ENCODE measurements around the gene SCO2. TPM values are rescaled to one million over a fixed set of nuclear protein-coding genes. Genes with fewer than 3 reads are reported as not detected.

The SCO2 gene
- total RNA-seq, 1 donor from 2014 or later, result 5.3 TPM

DNA sequence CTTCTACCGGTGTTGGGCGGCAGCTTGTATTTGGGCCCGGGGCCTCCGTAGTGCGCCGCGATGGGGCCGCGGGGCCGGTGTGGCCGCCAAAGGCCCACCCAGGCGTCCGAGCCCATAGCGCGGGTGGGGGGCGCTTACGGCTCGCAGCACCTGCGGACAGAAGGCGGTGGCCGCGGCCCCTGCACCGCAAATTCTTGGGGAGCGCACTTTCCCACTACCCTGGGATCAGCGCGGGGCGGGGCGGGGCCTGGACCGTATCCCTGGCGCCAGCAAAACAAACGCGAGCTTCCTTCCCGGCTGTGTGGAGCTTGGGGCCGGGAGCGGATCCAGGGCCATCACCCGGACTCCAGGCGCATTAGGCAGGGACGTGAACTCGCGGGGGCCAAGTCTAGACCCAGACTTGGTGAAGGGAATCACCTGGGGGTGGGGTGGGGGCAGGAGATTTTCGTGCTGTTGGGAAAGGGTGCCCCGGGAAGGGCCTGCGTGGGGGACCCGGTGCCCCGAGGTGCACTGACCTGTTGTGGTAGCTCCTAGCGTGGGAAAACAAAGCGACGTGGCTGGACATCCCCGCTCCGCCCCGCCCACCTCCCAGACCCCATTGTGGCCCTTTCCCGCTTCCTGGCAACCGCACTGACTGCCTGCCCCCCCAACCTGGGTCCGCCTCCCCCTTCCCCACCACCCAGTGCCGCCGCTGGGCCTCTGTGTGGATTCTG lies 6.7 kb upstream of the SCO2 start:
- no peak for DNase-seq
- H3K4me1 Mint-ChIP-seq, result peaks cover 49% of the 10 kb centered on the region
- H3K27me3 Mint-ChIP-seq, result no peaks in the 10 kb centered on the region
- peak overlapping the region; percentile 100 for H3K27ac Mint-ChIP-seq
- H3K4me3 Mint-ChIP-seq, result peak overlapping the region; percentile 96
- intact Hi-C loops (cut with micrococcal nuclease), result loop anchor here (1.0 to 2.0 kb wide), 6 partner anchors 7 to 89 kb away; partner anchors contain the start of genes CHKB, KLHDC7B, NCAPH2 and SYCE3
- no peaks in the 10 kb centered on the region for H3K9me3 Mint-ChIP-seq
- H3K36me3 Mint-ChIP-seq (ENCODE audit: low read depth), result peaks cover 19% of the 10 kb centered on the region

DNA sequence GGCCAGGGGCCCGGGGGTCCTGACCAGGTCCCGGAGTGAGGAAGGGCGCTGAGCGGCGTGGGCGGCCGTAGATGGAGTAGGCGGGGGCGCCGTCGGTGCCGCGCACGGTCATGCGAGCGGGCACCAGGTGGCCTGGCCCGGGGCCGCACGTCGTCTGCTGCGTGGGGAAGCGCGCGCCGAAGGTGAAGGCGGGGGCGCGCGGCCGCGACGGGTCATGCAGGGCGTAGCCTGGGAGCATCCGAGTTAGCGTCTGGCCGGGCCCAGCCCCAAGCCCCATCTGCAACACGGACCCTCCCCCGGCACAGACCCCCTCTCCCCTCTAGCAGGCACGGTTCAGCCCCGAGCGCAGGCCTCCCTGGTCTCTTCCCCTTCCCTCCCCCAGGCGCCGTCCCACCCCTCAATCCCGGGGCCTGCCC lies 6.2 kb upstream of the SCO2 start:
- no peaks in the 10 kb centered on the region for H3K9me3 Mint-ChIP-seq
- H3K4me1 Mint-ChIP-seq, result peaks cover 50% of the 10 kb centered on the region
- H3K36me3 Mint-ChIP-seq (ENCODE audit: low read depth), result peaks cover 19% of the 10 kb centered on the region
- H3K27ac Mint-ChIP-seq, result peak overlapping the region; percentile 100
- H3K4me3 Mint-ChIP-seq, result peak overlapping the region; percentile 96
- intact Hi-C loops (cut with micrococcal nuclease), result loop anchor here (1.0 to 2.0 kb wide), 6 partner anchors 8 to 90 kb away; partner anchors contain the start of genes CHKB, KLHDC7B, NCAPH2 and SYCE3
- peak; percentile 94 for DNase-seq
- H3K27me3 Mint-ChIP-seq, result no peaks in the 10 kb centered on the region

DNA sequence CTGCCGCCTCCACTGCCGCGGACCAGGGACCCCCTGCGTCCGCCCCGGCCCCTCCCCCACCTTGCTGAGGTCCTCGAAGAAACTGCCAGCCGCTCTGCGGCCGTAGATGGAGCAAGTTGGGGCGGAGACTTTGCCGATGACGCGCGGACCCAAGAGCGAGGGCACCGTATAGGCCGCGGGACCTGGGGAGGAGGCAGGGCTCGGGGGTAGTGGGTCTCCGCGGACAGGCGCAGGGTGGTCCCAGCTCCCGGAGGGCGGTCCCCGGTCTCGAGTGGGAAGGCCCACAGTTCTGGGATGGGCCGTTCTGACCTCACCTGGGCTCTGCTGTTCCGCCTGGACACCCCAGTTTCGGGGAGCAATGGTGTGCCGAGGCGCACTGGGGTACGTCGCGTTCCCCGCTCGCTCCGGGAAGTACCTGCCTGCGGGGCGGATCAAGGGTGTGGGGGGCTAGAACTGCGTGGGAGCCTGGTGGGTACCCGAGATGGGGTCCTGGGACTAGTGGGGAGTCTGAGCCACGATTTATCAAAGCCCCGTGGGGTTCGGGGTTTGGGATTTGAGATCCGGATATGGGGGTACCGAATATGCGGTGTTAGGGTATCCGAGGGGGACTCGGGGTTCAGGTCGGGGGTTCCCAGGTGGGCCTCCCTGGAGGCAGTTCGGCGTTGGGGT lies 5.6 kb upstream of the SCO2 start:
- Mint-ChIP-seq H3K4me1 (peaks cover 47% of the 10 kb centered on the region), H3K27me3 (no peaks in the 10 kb centered on the region), H3K27ac (peak overlapping the region; percentile 100), H3K9me3 (no peaks in the 10 kb centered on the region), H3K36me3 (ENCODE audit: low read depth) (peaks cover 19% of the 10 kb centered on the region), H3K4me3 (peak overlapping the region; percentile 96)
- intact Hi-C loops (cut with micrococcal nuclease), result loop anchor here (1.0 to 2.0 kb wide), 6 partner anchors 8 to 90 kb away; partner anchors contain the start of genes CHKB, KLHDC7B, NCAPH2 and SYCE3
- peak; percentile 96 for DNase-seq

DNA sequence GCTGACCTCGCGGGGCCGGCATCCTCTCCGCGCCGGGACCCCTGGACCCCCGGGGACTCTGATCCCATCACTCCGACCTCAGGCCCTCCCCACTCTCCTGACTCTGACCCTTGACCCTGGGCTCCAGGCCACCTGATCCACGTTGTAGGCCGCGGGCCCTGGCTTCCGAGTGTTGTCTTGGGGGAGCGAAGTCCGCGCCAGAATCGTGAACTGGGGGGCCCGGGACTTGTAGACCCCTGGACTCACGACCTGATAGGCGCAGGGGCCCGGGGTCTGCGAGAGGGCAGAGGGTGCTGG lies 5.1 kb upstream of the SCO2 start:
- H3K4me1 Mint-ChIP-seq, result peaks cover 47% of the 10 kb centered on the region

DNA sequence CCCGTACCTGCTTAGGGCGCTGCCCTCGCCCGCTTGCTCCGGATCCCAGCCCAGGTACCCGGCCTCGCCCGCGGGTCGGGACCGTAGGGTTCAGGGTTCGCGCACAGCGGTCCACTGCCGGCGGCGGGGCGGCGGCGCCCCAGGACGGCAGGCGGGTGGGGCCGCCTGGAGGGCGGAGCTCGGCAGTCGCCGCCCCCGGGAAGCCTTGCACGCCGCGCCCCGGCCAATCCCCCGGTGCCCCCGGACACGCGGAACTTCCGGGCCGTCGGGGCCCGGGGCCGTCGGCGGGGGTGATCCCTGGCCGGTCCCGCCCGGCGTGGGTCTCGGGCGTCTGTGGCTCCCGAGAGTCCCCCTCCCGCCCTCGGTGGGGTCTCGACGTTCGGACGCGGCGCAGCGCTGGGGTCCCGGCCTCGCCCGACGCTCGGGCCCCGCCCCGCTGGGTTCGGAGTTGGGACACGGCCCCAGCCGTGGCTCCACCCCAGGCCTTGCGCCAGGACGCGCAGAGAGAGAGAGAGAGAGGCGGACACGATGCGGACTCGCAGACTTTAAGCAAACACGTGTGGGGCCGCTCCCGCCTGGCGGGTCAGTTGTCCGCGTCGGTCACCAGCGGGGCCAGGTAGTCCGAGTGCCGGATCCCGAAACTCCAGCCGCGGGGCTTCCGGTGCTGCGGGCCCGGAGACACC lies 4.6 kb upstream of the SCO2 start, which contains the start of gene TYMP:
TSS of gene TYMP (minus strand) at position 116 of the 683 bp plus-strand sequence. CDS start 303 bp downstream, outside the sequence.
- Mint-ChIP-seq H3K36me3 (ENCODE audit: low read depth) (peaks cover 19% of the 10 kb centered on the region), H3K9me3 (no peaks in the 10 kb centered on the region), H3K27me3 (no peaks in the 10 kb centered on the region), H3K4me1 (peaks cover 45% of the 10 kb centered on the region), H3K27ac (peak within 1 kb of the TSS; percentile 100), H3K4me3 (peak within 1 kb of the TSS; percentile 96)
- intact Hi-C loops (cut with micrococcal nuclease), result loop anchor here (2.0 to 5.0 kb wide), 5 partner anchors 15 to 568 kb away; partner anchors contain the start of genes CHKB, KLHDC7B, PIM3 and SYCE3
- peak; percentile 96 for DNase-seq

More for the DNA sequence above, 5.1 kb upstream of the SCO2 start:
- Mint-ChIP-seq H3K27ac (peak overlapping the region; percentile 100), H3K9me3 (no peaks in the 10 kb centered on the region), H3K36me3 (ENCODE audit: low read depth) (peaks cover 19% of the 10 kb centered on the region), H3K27me3 (no peaks in the 10 kb centered on the region), H3K4me3 (peak overlapping the region; percentile 96)
- intact Hi-C loops (cut with micrococcal nuclease), result loop anchor here (2.0 kb wide), 3 partner anchors 14 to 52 kb away; partner anchors contain the start of genes CHKB, KLHDC7B and SYCE3
- no peak for DNase-seq

DNA sequence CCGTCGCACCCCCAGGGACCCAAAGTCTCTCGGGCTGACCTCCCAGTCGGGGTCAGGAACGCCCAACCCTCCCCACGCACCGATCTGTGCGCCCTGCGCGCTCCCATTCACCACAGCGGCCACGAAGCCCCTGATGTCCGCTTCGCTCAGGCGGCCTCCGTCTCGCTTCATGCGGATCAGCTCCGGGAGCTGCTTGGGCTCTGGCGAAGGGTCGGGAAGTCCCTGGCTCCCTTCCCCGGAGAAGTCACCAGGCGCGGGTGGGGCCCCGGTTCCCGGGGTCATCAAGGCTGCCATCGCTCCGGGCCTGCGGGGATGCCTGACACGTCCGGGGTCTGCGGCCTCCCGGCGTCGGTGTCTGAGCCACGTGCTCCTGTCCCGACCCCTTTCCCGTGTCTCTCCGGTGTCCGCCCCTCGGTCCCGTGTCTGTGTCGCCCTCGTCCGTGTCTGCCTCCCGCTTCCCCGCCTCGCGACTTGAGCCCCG lies 4.1 kb upstream of the SCO2 start:
- H3K4me3 Mint-ChIP-seq, result peak overlapping the region; percentile 90
- intact Hi-C loops (cut with micrococcal nuclease), result loop anchor here (5.0 kb wide), 2 partner anchors 57 to 567 kb away; partner anchors contain the start of gene PIM3
- DNase-seq, result no peak
- H3K9me3 Mint-ChIP-seq, result no peaks in the 10 kb centered on the region
- no peaks in the 10 kb centered on the region for H3K27me3 Mint-ChIP-seq
- peaks cover 47% of the 10 kb centered on the region for H3K4me1 Mint-ChIP-seq
- peaks cover 25% of the 10 kb centered on the region for H3K36me3 Mint-ChIP-seq (ENCODE audit: low read depth)
- peak overlapping the region; percentile 60 for H3K27ac Mint-ChIP-seq

DNA sequence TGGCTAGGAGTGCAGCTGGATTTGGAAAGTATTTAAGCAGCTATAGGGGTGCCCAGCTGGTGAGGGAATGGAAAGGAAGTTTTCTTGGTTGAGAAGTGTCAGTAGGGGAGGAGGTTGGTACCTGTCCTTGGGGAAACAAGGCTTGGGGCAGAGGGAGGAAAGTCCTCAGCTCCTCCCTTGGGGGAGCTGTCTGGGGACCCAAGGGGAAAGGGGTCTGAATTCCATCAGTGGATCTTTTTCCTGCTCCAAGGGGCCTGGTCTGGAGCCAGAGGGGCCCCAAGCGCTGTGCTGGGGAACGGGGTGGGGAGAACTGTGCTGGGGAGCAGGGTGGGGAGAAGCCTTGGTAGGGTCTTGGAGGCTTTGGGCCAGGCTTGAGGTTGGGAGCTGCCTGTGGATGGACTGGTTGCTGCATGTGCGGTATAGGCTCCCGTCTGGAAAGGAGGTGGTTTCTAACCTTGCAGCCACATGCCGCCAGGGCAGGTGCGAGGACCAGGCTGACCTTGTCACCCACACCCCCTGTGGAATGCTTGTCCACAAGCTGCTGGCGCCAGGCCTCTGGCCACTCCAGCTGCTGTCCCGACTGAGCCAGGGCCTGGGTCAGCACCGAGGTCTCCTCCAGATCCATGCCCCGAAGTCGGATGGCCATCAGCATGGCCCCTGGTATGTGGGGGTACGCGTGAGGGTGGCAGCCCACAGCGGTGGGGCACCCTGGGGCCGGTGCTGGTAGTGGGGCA lies 3.5 kb upstream of the SCO2 start:
- H3K9me3 Mint-ChIP-seq, result no peaks in the 10 kb centered on the region
- peak; percentile 70 for DNase-seq
- H3K27me3 Mint-ChIP-seq, result no peaks in the 10 kb centered on the region
- H3K4me1 Mint-ChIP-seq, result peaks cover 43% of the 10 kb centered on the region
- intact Hi-C loops (cut with micrococcal nuclease), result loop anchor here (5.0 kb wide), 2 partner anchors 57 to 567 kb away; partner anchors contain the start of gene PIM3
- H3K4me3 Mint-ChIP-seq, result peak overlapping the region; percentile 90
- peaks cover 27% of the 10 kb centered on the region for H3K36me3 Mint-ChIP-seq (ENCODE audit: low read depth)
- peak overlapping the region; percentile 87 for H3K27ac Mint-ChIP-seq

DNA sequence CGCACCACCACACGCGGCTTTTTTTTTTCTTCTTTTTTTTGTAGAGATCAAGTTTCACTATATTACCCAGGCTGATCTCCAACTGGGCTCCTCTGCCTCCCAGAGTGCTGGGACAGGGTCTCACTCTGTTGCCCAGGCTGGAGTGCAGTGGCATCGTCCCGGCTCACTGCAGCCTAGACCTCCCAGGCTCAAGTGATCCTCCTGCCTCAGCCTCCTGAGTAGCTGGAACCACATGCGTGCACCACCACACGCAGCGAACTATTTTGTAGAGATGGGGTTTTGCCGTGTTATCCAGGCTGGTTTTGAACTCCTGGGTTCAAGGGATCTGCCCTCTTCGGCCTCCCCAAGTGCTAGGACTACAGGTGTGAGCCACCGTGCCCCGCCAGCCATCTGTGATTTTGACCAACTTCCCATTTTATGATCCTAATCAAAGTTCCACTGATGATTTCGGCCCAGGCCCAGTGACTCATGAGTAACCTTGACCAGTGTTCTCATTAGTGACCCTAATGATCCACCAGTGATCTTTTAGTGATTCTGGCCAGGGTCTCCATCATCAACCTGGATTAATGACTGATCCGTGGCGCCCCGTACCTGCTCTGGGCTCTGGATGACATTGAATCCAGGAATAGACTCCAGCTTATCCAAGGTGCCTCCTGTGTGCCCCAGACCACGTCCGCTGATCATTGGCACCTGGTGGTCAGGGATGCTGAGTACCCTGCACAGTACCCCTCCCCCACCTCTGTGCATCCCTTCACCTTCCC lies 2.7 kb upstream of the SCO2 start:
- peaks cover 32% of the 10 kb centered on the region for H3K36me3 Mint-ChIP-seq (ENCODE audit: low read depth)
- H3K4me1 Mint-ChIP-seq, result peaks cover 39% of the 10 kb centered on the region
- H3K4me3 Mint-ChIP-seq, result peak overlapping the region; percentile 90
- peak overlapping the region; percentile 87 for H3K27ac Mint-ChIP-seq
- no peaks in the 10 kb centered on the region for H3K27me3 Mint-ChIP-seq
- peak; percentile 68 for DNase-seq
- intact Hi-C loops (cut with micrococcal nuclease), result loop anchor here (2.0 to 5.0 kb wide), 3 partner anchors 56 to 566 kb away; partner anchors contain the start of genes HDAC10 and PIM3
- H3K9me3 Mint-ChIP-seq, result no peaks in the 10 kb centered on the region

DNA sequence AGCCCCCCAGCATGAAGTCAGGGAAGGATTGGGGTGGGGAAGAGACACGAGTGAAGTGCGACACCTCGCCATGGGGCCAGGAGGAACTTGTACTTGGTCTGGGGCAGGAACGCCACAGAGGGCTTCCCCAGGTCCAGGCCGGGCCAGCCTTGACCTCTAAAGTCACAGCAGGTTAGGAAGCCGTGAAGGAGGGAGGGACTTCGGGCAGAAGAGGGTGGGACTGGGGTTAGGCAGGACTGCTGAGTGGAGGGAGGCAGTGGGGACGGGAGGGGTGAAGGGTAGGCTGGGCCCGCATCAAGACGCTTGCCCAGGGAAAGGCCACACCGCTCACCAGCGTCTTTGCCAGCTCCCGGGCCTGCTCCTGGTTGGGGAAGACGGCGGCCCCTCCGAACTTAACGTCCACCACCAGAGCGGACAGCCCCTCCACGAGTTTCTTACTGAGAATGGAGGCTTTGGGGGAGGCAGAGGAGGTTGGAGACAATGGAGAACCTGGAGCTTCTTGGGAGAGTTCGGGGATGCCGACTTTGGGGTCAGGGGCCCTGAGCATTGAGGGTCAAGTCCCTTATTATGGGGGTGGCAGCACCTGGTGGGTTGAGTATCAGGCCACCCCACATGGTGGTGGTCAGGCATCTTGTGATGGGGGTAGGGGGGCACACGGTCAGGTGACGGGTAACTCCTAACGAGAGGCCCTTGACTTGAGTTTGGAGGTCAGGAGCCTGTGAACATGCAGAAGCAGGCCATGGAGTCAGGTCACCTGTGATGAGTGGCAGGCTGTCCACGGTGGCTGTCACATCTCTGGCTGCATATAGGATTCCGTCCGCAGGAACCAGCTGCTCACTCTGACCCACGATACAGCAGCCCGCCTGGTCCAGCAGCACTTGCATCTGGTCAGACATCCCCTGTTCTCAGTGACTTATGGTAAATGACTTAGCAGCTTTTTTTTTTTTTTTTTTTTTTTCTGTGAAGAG lies 1.7 kb upstream of the SCO2 start:
- peak; percentile 82 for DNase-seq
- intact Hi-C loops (cut with micrococcal nuclease), result loop anchor here (1.0 to 5.0 kb wide), 4 partner anchors 36 to 565 kb away; partner anchors contain the start of genes HDAC10 and PIM3
- H3K4me1 Mint-ChIP-seq, result peaks cover 32% of the 10 kb centered on the region
- peak overlapping the region; percentile 87 for H3K27ac Mint-ChIP-seq
- peaks cover 35% of the 10 kb centered on the region for H3K36me3 Mint-ChIP-seq (ENCODE audit: low read depth)
- H3K9me3 Mint-ChIP-seq, result no peaks in the 10 kb centered on the region
- H3K27me3 Mint-ChIP-seq, result no peaks in the 10 kb centered on the region
- H3K4me3 Mint-ChIP-seq, result peak overlapping the region; percentile 90

DNA sequence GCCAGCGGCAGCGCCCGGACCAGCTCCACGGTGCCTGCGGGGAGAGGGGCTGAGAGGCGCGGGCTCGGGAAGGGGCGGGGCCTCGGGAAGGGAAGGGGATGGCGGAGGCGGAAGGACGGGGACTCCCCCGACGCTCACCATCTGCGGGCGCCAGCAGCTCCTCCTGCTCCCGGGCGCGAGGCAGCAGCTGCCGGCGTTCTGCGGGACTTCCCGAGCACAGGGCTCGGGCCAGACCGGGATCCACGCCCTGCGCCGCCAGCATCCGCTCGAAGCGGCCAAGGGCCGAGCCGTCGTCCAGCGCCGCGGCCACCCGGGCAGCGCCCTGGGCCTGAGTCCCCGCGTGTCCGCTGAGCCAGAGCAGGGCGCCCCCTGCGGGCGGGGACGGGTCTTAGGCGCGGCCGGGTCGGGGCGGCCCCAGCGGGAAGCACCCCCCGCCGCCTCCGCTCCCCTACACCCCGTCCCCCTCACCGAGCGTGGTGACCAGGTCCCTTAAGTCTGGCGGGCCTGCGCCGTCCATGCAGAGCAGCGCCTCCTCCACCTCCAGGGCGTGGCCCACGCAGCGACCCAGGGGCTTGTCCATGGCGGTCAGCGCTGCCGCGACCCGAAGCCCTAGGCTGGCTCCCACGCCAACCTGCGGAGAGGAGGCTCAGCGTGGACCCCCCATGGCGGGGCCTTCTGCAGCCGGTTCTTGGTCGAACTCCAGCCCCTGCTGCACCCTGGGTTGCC lies 873 bp upstream of the SCO2 start:
- Mint-ChIP-seq H3K4me3 (peak overlapping the region; percentile 90), H3K36me3 (ENCODE audit: low read depth) (peaks cover 35% of the 10 kb centered on the region), H3K27ac (peak overlapping the region; percentile 87), H3K4me1 (peaks cover 32% of the 10 kb centered on the region), H3K9me3 (no peaks in the 10 kb centered on the region), H3K27me3 (no peaks in the 10 kb centered on the region)
- peak; percentile 96 for DNase-seq
- intact Hi-C loops (cut with micrococcal nuclease), result loop anchor here (1.0 to 5.0 kb wide), 4 partner anchors 37 to 564 kb away; partner anchors contain the start of genes HDAC10 and PIM3

DNA sequence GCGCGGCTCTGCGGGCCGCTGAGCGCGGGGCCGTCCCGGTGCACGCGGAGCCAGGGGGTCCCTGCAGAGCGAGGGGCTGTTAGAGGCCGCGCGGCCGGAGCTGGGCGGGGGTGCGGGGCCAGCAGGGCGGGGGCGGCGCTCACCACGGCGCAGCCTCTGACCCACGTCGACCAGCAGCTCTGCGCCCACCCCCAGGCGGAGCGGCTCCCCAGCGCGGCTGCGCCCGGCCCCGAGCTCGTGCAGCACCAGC lies 385 bp upstream of the SCO2 start:
- Mint-ChIP-seq H3K9me3 (no peaks in the 10 kb centered on the region), H3K36me3 (ENCODE audit: low read depth) (peaks cover 37% of the 10 kb centered on the region), H3K4me1 (peaks cover 32% of the 10 kb centered on the region), H3K27me3 (no peaks in the 10 kb centered on the region), H3K27ac (peak overlapping the region; percentile 78), H3K4me3 (peak overlapping the region; percentile 90)
- no peak for DNase-seq
- intact Hi-C loops (cut with micrococcal nuclease), result loop anchor here (1.0 to 5.0 kb wide), 7 partner anchors 17 to 563 kb away; partner anchors contain the start of genes HDAC10, NCAPH2 and PIM3
